ENCODE measurements around the gene MED12.

MED12 gene

DNA sequence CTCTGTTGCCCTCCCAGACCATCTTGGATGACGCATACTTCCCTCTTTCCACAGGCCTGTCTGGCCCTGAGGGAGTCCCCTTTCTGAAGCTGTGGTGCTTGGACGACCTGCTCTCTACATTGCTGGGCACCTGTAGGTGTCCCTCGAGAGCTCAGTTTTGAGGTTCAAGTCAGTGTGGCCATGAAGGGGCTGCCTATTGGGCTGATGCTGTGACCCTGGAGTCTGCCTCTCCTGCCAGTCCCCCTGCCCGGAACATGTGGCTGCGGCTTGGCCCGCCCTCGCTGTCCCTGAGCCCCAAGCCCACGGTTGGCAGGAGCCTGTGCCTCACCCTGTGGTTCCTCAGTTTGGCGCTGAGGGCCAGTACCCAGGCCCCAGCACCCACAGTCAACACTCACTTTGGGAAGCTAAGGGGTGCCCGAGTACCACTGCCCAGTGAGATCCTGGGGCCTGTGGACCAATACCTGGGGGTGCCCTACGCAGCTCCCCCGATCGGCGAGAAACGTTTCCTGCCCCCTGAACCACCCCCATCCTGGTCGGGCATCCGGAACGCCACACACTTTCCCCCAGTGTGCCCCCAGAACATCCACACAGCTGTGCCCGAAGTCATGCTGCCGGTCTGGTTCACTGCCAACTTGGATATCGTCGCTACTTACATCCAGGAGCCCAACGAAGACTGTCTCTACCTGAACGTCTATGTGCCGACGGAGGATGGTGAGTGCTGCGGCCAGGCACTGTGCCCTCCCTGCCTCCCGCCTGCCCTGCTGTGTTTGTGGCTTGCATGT lies 29.3 kb downstream of the MED12 start:
- Histone ChIP-seq H3K27me3 (ENCODE audit: insufficient read depth, poor library complexity, severe bottlenecking) (no peaks in the 10 kb centered on the region), H3K27ac (replicated peaks) (no peak overlapping the region; the same call in 1 of the 2 replicates), H3K4me3 (replicated peaks; ENCODE audit: insufficient read depth, low read length) (no peak overlapping the region)
- no peak for TF ChIP-seq POLR2AphosphoS5 (IDR thresholded peaks at IDR 0.05; ENCODE audit: low read depth)
- TF ChIP-seq, protein P1, sequence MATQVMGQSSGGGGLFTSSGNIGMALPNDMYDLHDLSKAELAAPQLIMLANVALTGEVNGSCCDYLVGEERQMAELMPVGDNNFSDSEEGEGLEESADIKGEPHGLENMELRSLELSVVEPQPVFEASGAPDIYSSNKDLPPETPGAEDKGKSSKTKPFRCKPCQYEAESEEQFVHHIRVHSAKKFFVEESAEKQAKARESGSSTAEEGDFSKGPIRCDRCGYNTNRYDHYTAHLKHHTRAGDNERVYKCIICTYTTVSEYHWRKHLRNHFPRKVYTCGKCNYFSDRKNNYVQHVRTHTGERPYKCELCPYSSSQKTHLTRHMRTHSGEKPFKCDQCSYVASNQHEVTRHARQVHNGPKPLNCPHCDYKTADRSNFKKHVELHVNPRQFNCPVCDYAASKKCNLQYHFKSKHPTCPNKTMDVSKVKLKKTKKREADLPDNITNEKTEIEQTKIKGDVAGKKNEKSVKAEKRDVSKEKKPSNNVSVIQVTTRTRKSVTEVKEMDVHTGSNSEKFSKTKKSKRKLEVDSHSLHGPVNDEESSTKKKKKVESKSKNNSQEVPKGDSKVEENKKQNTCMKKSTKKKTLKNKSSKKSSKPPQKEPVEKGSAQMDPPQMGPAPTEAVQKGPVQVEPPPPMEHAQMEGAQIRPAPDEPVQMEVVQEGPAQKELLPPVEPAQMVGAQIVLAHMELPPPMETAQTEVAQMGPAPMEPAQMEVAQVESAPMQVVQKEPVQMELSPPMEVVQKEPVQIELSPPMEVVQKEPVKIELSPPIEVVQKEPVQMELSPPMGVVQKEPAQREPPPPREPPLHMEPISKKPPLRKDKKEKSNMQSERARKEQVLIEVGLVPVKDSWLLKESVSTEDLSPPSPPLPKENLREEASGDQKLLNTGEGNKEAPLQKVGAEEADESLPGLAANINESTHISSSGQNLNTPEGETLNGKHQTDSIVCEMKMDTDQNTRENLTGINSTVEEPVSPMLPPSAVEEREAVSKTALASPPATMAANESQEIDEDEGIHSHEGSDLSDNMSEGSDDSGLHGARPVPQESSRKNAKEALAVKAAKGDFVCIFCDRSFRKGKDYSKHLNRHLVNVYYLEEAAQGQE (IDR thresholded peaks at IDR 0.05; ENCODE audit: insufficient replicate concordance, low read depth) = no peak
- TF ChIP-seq, protein P2, sequence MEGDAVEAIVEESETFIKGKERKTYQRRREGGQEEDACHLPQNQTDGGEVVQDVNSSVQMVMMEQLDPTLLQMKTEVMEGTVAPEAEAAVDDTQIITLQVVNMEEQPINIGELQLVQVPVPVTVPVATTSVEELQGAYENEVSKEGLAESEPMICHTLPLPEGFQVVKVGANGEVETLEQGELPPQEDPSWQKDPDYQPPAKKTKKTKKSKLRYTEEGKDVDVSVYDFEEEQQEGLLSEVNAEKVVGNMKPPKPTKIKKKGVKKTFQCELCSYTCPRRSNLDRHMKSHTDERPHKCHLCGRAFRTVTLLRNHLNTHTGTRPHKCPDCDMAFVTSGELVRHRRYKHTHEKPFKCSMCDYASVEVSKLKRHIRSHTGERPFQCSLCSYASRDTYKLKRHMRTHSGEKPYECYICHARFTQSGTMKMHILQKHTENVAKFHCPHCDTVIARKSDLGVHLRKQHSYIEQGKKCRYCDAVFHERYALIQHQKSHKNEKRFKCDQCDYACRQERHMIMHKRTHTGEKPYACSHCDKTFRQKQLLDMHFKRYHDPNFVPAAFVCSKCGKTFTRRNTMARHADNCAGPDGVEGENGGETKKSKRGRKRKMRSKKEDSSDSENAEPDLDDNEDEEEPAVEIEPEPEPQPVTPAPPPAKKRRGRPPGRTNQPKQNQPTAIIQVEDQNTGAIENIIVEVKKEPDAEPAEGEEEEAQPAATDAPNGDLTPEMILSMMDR (IDR thresholded peaks at IDR 0.05; ENCODE audit: insufficient read depth, low read length) = no peak
- no peak for TF ChIP-seq GABPA (IDR thresholded peaks at IDR 0.05; ENCODE audit: low read depth)
- TF ChIP-seq SPI1 (IDR thresholded peaks at IDR 0.05; ENCODE audit: borderline replicate concordance, low read depth) = no peak
- peak in 1 of 2 experiments; percentile 48 for DNase-seq (ENCODE audit: low read depth in 1 of 2, low spot score in 1 of 2)

DNA sequence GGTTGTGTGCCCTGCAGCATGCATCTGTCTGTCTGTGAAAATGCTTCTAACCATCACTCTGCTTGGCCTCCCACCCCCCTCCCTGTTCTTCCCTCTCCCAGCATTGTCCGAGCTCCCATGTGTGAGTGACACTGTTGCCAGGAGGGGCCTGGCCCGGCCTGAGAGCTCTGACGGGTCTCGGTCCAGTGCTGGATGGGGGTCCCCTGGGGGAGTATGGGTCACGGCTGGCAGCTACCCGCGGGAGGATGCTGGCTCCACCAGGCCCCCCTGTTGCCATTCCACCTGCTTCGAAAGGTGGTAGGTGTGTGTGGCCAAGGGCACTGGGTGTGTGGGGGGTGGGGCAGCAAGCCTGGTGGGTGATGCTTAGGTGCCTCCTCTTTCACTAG lies 29.9 kb downstream of the MED12 start:
- no peak for TF ChIP-seq POLR2AphosphoS5 (IDR thresholded peaks at IDR 0.05; ENCODE audit: low read depth)
- TF ChIP-seq, protein P1 (IDR thresholded peaks at IDR 0.05; ENCODE audit: insufficient replicate concordance, low read depth) = no peak
- TF ChIP-seq, protein P2 (IDR thresholded peaks at IDR 0.05; ENCODE audit: insufficient read depth, low read length) = no peak
- TF ChIP-seq SPI1 (IDR thresholded peaks at IDR 0.05; ENCODE audit: borderline replicate concordance, low read depth) = no peak
- no peak for TF ChIP-seq GABPA (IDR thresholded peaks at IDR 0.05; ENCODE audit: low read depth)
- H3K27ac ChIP-seq (replicated peaks) = no peak overlapping the region
- no peak for DNase-seq (ENCODE audit: low read depth in 1 of 2, low spot score in 1 of 2)
- H3K4me3 ChIP-seq (replicated peaks; ENCODE audit: insufficient read depth, low read length) = no peak overlapping the region
- no peaks in the 10 kb centered on the region for H3K27me3 ChIP-seq (ENCODE audit: insufficient read depth, poor library complexity, severe bottlenecking)

DNA sequence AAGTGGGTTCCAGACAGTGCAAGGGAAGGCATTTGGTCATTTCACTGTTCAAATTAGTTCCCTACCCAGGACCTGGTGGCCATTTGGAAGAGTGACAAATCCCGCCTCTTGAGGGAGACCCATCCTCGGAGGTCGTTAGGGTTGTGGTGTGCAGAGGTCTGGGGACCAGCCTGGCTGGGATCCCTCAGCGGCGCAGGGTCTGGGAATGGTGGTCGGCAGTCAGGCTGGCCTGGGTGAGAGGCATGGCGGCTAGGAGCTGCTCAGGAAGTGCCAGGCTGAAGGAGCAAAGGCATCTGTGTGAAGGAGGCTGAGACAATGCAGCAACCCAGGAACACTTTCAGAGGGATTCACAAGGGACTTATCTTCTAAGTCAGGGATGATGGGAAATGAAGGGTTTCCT lies 33.0 kb downstream of the MED12 start:
- no peaks in the 10 kb centered on the region for H3K27me3 ChIP-seq (ENCODE audit: insufficient read depth, poor library complexity, severe bottlenecking)
- TF ChIP-seq GABPA (IDR thresholded peaks at IDR 0.05; ENCODE audit: low read depth) = no peak
- no peak for TF ChIP-seq SPI1 (IDR thresholded peaks at IDR 0.05; ENCODE audit: borderline replicate concordance, low read depth)
- TF ChIP-seq, protein P1 (IDR thresholded peaks at IDR 0.05; ENCODE audit: insufficient replicate concordance, low read depth) = no peak
- TF ChIP-seq, protein P2 (IDR thresholded peaks at IDR 0.05; ENCODE audit: insufficient read depth, low read length) = no peak
- TF ChIP-seq POLR2AphosphoS5 (IDR thresholded peaks at IDR 0.05; ENCODE audit: low read depth) = no peak

More for the DNA sequence above, 33.0 kb downstream of the MED12 start:
- DNase-seq (ENCODE audit: low read depth in 1 of 2, low spot score in 1 of 2) = no peak
- no peak overlapping the region for H3K27ac ChIP-seq (replicated peaks)
- H3K4me3 ChIP-seq (replicated peaks; ENCODE audit: insufficient read depth, low read length) = no peak overlapping the region

All from HL-60 (cell line).